Mucosa of descending colon (tissue), 3 donors: ENCODE data around the gene MRPL23. TPM values are rescaled to one million over a fixed set of nuclear protein-coding genes. Genes with fewer than 3 reads are reported as not detected.

Experiments used
- ATAC-seq: fragments of 200-7000 bp; cut with Tn5 transposase; one replicate; pipeline ENCODE4 v1.9.1; 2020; ENCODE audit warnings: mild to moderate bottlenecking, moderate library complexity
- DNase-seq, 3 donors: peaks; one replicate each; pipeline ENCODE4 v3.0.0-alpha.2; 2020
- H3K36me3 ChIP-seq: fragments of 200-600 bp; one replicate; pipeline ENCODE4 v1.8.0; 2021; ENCODE audit warnings: low read depth, mild to moderate bottlenecking
- H3K4me1 ChIP-seq: fragments of 200-600 bp; one replicate; pipeline ENCODE4 v1.8.0; 2021; ENCODE audit warnings: low read depth, mild to moderate bottlenecking
- H3K4me3 ChIP-seq: fragments of 200-600 bp; one replicate; pipeline ENCODE4 v1.8.0; 2021; ENCODE audit warnings: mild to moderate bottlenecking
- H3K9me3 ChIP-seq: fragments of 200-600 bp; one replicate; pipeline ENCODE4 v1.8.0; 2021; ENCODE audit warnings: mild to moderate bottlenecking
- intact Hi-C, 2 donors: fragments of 100-400 bp; cut with DNase I in 1 of 2; cut with micrococcal nuclease in 1 of 2; formaldehyde crosslinking; loops; one replicate each; pipeline versions ENCODE4 v1.11.0 to v1.11.1; 2022; cut with DNase I, micrococcal nuclease
- total RNA-seq, 3 donors: library from RNA; stranded (reverse); fragmentation: NEBNext Ultra II Directional in 2 of 3; extraction: Animal tissue kit (Norgen Biotek cat#: 25700) in 2 of 3; gene quantifications; one replicate each; pipeline versions ENCODE4 v1.2.1 to v1.2.4, GENCODE V29; 2021 to 2023
- TF ChIP-seq, protein P1 (sequence below): fragments of 200-600 bp; IDR thresholded peaks from one replicate; pipeline ENCODE4 v1.8.0; 2022; ENCODE audit warnings: antibody characterized with exemption, mild to moderate bottlenecking
- donor health status: DM: no; HTN: no; CAD: no; lungs with moderate emphysema.
- donor health status: DM: no; HTN: no; CAD: no.
- donor health status: DM: no; HTN: yes; CAD: no.

Gene MRPL23
- total RNA-seq, 3 donors from 2014 or later, result 42.5 to 105 (median 56.1) TPM

GRCh38 chr11:1916132-1916985 lies 30.8 kb upstream of the MRPL23 start:
- H3K4me1 ChIP-seq, result no peaks in the 10 kb centered on the region
- intact Hi-C loops, result loop anchor here (1.0 to 2.0 kb wide), 2 partner anchors 23 to 24 kb away; no protein-coding TSS in a partner anchor
- no peaks in the 10 kb centered on the region for H3K36me3 ChIP-seq
- DNase-seq, result no peak
- no peaks in the 10 kb centered on the region for H3K9me3 ChIP-seq
- TF ChIP-seq, protein P1, sequence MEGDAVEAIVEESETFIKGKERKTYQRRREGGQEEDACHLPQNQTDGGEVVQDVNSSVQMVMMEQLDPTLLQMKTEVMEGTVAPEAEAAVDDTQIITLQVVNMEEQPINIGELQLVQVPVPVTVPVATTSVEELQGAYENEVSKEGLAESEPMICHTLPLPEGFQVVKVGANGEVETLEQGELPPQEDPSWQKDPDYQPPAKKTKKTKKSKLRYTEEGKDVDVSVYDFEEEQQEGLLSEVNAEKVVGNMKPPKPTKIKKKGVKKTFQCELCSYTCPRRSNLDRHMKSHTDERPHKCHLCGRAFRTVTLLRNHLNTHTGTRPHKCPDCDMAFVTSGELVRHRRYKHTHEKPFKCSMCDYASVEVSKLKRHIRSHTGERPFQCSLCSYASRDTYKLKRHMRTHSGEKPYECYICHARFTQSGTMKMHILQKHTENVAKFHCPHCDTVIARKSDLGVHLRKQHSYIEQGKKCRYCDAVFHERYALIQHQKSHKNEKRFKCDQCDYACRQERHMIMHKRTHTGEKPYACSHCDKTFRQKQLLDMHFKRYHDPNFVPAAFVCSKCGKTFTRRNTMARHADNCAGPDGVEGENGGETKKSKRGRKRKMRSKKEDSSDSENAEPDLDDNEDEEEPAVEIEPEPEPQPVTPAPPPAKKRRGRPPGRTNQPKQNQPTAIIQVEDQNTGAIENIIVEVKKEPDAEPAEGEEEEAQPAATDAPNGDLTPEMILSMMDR, result no peak
- H3K4me3 ChIP-seq, result no peak overlapping the region
- no peak for ATAC-seq

GRCh38 chr11:1916986-1917522 lies 30.1 kb upstream of the MRPL23 start:
- no peaks in the 10 kb centered on the region for H3K36me3 ChIP-seq
- no peaks in the 10 kb centered on the region for H3K4me1 ChIP-seq
- H3K4me3 ChIP-seq, result no peak overlapping the region
- H3K9me3 ChIP-seq, result no peaks in the 10 kb centered on the region
- intact Hi-C loops, result loop anchor here (1.0 to 2.0 kb wide), 2 partner anchors 24 kb away; no protein-coding TSS in a partner anchor
- ATAC-seq (peak; percentile 25), DNase-seq (no peak)
- TF ChIP-seq, protein P1, result no peak

DNA sequence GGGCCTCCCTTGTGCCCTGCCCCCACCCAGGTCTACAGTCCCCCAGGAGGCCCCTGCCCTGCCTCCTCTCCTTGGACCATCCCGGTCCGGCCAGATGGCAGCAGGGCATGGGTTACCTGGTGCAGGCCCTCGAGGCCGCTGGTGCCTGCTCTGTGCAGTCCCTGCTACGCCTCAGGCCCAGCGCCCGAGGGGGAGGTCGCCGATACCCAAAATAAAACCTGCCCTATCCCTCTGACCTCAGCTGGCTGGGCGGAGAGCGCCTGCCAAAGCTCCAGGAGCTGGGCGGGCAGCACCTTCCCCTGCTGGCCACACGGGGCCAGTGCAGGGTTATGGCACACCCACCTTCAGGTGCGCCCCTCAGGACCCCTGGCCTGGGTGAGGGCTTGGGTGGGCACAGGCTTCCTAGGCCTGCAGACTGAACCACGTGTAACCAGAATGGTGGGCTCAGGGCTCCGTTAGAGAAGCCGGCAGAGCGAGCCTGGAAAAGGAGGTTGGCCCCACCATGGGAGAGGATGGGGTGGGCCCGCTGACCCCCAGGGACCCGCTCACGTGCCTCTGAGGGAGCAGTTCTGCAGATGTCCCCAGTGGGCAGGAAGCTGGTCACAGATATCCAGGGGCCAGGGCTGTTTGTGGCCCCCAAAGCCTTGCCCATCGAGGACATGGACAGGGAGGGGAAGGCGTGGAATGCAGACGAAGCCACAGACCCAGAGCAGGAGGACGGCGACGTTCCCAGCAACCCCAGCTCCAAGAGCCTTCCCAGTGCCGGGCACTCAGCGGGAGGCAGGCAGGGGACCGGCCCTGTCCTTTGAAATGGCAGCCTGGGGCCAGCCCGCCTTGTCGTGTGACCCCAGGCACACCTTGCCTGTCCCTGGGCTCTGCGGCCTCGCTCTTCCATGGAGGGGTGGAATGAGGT lies 29.4 kb upstream of the MRPL23 start:
- no peaks in the 10 kb centered on the region for H3K4me1 ChIP-seq
- no peaks in the 10 kb centered on the region for H3K9me3 ChIP-seq
- peak in 1 of 3 donors; percentile 51 for DNase-seq
- H3K4me3 ChIP-seq, result no peak overlapping the region
- H3K36me3 ChIP-seq, result no peaks in the 10 kb centered on the region
- intact Hi-C loops, result loop anchor here in 1 of 2 donors (2.0 kb wide), 1 partner anchor 25 kb away; no protein-coding TSS in a partner anchor
- peak; percentile 42 for ATAC-seq
- TF ChIP-seq, protein P1, result peak; percentile 20

DNA sequence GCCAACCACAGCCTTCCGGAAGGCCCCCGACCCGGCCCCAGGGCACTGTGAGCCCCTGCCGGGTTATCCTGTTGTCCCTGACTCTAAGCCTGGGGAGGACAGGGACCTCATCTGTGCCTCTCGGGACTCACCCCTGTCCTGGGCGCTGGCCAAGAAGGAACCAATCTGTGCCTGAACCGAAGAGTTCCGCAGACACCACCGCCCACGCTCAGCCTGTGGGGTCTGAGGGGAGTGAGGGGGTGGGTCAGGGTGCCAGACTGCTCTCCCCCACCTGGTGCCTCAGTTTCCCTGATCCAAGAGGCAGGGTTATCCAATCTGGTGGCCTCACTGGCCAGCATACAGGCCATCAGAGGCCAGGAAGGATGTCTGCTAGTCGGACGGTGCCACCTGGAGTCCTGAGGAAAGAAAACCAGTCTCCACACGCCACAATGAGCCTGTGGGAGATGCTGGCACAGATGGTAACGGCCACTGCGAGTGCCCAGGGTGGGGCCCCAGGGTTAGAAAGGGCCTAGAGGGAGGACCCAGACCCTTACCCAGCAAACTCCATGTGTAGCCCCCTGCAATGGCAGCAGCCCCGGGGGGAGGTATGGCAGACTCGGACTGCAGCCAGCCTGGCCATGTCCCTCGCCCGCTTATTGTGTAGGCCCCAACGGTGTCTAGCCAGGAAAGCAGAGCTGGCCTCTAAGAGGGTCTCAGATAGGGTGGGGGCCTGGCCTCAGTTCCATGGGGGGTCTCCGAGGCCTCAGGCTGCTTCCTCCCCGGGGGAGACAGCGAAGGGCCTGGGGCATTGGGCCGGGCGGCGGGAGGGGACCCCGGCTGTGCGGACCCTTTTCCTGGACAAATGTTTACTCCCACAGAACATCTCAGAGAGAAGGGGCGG lies 28.5 kb upstream of the MRPL23 start:
- intact Hi-C loops, result no loop called here
- no peak for ATAC-seq
- no peaks in the 10 kb centered on the region for H3K36me3 ChIP-seq
- H3K9me3 ChIP-seq, result no peaks in the 10 kb centered on the region
- TF ChIP-seq, protein P1, result no peak
- no peak for DNase-seq
- H3K4me1 ChIP-seq, result no peaks in the 10 kb centered on the region
- H3K4me3 ChIP-seq, result no peak overlapping the region
